ENCODE data around the gene HAUS8. TPM values are rescaled to one million over a fixed set of nuclear protein-coding genes. Genes with fewer than 3 reads are reported as not detected.
A peak's percentile ranks its signal among the peaks of the same experiment; 100 is the strongest.

HAUS8 gene
- total and polyA plus RNA-seq, 10 of the 15 experiments (the other 5 are each of a cell fraction or from before 2014, with no cell fraction given) = 22.7 to 43.9 (median 34.4) TPM

DNA sequence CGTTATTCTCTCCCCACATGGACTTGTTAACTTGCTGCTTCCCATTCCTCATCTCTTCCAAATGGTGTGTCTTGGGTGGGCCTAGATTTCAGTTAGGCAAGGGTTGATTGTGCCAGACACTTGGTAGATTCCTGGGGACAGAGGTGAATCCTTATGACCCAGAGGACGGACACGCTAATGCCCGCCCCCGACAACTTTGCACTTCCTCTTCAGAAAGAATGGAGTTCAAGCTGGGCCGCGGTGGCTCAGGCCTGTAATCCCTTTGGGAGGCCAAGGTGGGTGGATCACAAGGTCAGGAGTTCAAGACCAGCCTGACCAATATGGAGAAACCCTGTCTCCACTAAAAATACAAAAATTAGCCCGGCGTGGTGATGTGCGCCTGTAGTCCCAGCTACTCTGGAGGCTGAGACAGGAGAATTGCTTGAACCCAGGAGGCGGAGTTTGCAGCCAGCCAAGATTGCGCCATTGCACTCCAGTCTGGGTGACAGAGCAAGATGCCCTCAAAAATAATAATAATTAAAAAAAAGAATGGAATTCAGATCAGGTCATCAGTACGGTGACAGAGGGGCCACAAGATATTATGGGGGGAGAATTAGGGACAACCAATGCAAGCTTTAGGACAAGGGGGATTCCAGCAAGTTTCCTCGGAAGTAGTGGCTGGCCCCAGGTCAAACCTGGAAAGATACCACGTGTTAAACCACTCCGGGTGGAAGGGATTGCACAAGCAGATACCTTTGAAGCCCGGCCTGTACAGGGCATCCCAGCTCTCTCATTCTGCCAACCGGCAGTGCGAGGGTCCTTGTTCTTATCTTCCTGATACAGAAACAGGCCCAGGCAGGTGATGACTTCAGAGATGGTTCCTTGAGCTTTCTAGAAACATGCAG lies 3.0 kb upstream of the HAUS8 start (continued):
- no peak for TF ChIP-seq MYC (IDR thresholded peaks at IDR 0.05; ENCODE audit: insufficient read depth, insufficient read length, insufficient replicate concordance, low read length, severe bottlenecking)
- TF ChIP-seq MXI1 (IDR thresholded peaks at IDR 0.05; ENCODE audit: low read depth, low read length) = peak; percentile 22; the same call in 1 of the 2 replicates
- peak; percentile 85 for TF ChIP-seq SPI1 (IDR thresholded peaks at IDR 0.05; ENCODE audit: borderline replicate concordance, insufficient read depth, low read depth, low read length)
- no peak for TF ChIP-seq KLF5 (IDR thresholded peaks at IDR 0.05; ENCODE audit: partially characterized antibody)
- 0 out of 4 replicates have a peak, but pooled peaks of 1 of the 2 experiments have one; percentile 17 for TF ChIP-seq IKZF2 (IDR thresholded peaks at IDR 0.05)
- TF ChIP-seq, protein P1, sequence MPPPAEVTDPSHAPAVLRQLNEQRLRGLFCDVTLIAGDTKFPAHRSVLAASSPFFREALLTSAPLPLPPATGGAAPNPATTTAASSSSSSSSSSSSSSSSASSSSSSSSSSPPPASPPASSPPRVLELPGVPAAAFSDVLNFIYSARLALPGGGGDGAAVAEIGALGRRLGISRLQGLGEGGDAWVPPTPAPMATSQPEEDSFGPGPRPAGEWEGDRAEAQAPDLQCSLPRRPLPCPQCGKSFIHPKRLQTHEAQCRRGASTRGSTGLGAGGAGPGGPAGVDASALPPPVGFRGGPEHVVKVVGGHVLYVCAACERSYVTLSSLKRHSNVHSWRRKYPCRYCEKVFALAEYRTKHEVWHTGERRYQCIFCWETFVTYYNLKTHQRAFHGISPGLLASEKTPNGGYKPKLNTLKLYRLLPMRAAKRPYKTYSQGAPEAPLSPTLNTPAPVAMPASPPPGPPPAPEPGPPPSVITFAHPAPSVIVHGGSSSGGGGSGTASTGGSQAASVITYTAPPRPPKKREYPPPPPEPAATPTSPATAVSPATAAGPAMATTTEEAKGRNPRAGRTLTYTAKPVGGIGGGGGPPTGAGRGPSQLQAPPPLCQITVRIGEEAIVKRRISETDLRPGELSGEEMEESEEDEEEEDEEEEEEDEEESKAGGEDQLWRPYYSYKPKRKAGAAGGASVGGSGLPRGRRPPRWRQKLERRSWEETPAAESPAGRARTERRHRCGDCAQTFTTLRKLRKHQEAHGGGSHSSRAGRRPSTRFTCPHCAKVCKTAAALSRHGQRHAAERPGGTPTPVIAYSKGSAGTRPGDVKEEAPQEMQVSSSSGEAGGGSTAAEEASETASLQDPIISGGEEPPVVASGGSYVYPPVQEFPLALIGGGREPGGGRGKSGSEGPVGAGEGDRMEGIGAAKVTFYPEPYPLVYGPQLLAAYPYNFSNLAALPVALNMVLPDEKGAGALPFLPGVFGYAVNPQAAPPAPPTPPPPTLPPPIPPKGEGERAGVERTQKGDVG (CRISPR knock-in tag; IDR thresholded peaks at IDR 0.05) = no peak
- TF ChIP-seq IKZF1 (conservative IDR thresholded peaks at IDR 0.05) = peak; percentile 12
- TF ChIP-seq CREM (IDR thresholded peaks at IDR 0.05; ENCODE audit: low read depth) = no peak
- TF ChIP-seq FOXM1 (IDR thresholded peaks at IDR 0.05; ENCODE audit: low read depth, low read length) = no peak
- TF ChIP-seq, protein P2, sequence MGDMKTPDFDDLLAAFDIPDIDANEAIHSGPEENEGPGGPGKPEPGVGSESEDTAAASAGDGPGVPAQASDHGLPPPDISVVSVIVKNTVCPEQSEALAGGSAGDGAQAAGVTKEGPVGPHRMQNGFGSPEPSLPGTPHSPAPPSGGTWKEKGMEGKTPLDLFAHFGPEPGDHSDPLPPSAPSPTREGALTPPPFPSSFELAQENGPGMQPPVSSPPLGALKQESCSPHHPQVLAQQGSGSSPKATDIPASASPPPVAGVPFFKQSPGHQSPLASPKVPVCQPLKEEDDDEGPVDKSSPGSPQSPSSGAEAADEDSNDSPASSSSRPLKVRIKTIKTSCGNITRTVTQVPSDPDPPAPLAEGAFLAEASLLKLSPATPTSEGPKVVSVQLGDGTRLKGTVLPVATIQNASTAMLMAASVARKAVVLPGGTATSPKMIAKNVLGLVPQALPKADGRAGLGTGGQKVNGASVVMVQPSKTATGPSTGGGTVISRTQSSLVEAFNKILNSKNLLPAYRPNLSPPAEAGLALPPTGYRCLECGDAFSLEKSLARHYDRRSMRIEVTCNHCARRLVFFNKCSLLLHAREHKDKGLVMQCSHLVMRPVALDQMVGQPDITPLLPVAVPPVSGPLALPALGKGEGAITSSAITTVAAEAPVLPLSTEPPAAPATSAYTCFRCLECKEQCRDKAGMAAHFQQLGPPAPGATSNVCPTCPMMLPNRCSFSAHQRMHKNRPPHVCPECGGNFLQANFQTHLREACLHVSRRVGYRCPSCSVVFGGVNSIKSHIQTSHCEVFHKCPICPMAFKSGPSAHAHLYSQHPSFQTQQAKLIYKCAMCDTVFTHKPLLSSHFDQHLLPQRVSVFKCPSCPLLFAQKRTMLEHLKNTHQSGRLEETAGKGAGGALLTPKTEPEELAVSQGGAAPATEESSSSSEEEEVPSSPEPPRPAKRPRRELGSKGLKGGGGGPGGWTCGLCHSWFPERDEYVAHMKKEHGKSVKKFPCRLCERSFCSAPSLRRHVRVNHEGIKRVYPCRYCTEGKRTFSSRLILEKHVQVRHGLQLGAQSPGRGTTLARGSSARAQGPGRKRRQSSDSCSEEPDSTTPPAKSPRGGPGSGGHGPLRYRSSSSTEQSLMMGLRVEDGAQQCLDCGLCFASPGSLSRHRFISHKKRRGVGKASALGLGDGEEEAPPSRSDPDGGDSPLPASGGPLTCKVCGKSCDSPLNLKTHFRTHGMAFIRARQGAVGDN (IDR thresholded peaks at IDR 0.05) = no peak; the same call in 1 of the 2 replicates
- TF ChIP-seq POLR2AphosphoS5 (IDR thresholded peaks at IDR 0.05; ENCODE audit: low read length) = 0 out of 2 replicates have a peak, but pooled peaks have one; percentile 14
- TF ChIP-seq CBFB (IDR thresholded peaks at IDR 0.05; ENCODE audit: low read depth) = no peak
